Loucy (cell line): ENCODE measurements around the gene LRRC27.

Experiments
- H2AFZ ChIP-seq: fragments of 200-600 bp; sonication (generic); 2 replicates; pipeline ENCODE4 v1.6.0; 2016; ENCODE audit warnings: antibody characterized with exemption, mild to moderate bottlenecking, low read length, moderate library complexity
- H3F3A ChIP-seq: fragments of 200-600 bp; 2 replicates; pipeline ENCODE4 v1.6.0; 2016; ENCODE audit warnings: antibody characterized with exemption, low read depth, mild to moderate bottlenecking
- H3K27me3 ChIP-seq: fragments of 200-600 bp; sonication (generic); 2 replicates; pipeline ENCODE4 v1.6.1; 2014; ENCODE audit warnings: low read length, mild to moderate bottlenecking; ENCODE audit not compliant: insufficient read depth, poor library complexity, severe bottlenecking
- H3K36me3 ChIP-seq: fragments of 200-600 bp; sonication (generic); 2 replicates; pipeline ENCODE4 v1.6.1; 2016; ENCODE audit warnings: low read length; ENCODE audit not compliant: insufficient read depth
- H3K4me1 ChIP-seq: fragments of 200-600 bp; sonication (generic); 2 replicates; pipeline ENCODE4 v1.5.1; 2014; ENCODE audit warnings: low read length, mild to moderate bottlenecking; ENCODE audit not compliant: insufficient read depth, poor library complexity, severe bottlenecking
- H3K4me2 ChIP-seq: fragments of 200-600 bp; sonication (generic); 2 replicates; pipeline ENCODE4 v1.6.0; 2014; ENCODE audit warnings: antibody characterized with exemption, low read length, low read depth, mild to moderate bottlenecking; ENCODE audit not compliant: poor library complexity, severe bottlenecking
- H3K4me3 ChIP-seq: fragments of 200-600 bp; sonication (generic); 2 replicates; pipeline ENCODE4 v1.5.1; 2014; ENCODE audit warnings: low read length, mild to moderate bottlenecking, mixed read lengths; ENCODE audit not compliant: poor library complexity, severe bottlenecking
- H3K79me2 ChIP-seq: fragments of 200-600 bp; sonication (generic); 2 replicates; pipeline ENCODE4 v1.6.1; 2014; ENCODE audit warnings: low read length; ENCODE audit not compliant: insufficient read depth
- H3K9ac ChIP-seq: fragments of 200-600 bp; sonication (generic); 2 replicates; pipeline ENCODE4 v1.6.0; 2014; ENCODE audit warnings: mild to moderate bottlenecking, low read depth, low read length, moderate library complexity; ENCODE audit not compliant: poor library complexity, severe bottlenecking
- H3K9me2 ChIP-seq: fragments of 200-600 bp; sonication (generic); replicated peaks from 2 replicates; pipeline ENCODE4 v1.6.1; 2016; ENCODE audit warnings: low read depth, low read length, mixed read lengths
- H3K9me3 ChIP-seq: fragments of 200-600 bp; sonication (generic); 2 replicates; pipeline ENCODE4 v1.6.1; 2014; ENCODE audit warnings: mild to moderate bottlenecking, antibody characterized with exemption, low read length, low read depth; ENCODE audit not compliant: insufficient read depth
- H4K20me1 ChIP-seq: fragments of 200-600 bp; sonication (generic); 2 replicates; pipeline ENCODE4 v1.6.0; 2014; ENCODE audit warnings: antibody characterized with exemption, low read length, mild to moderate bottlenecking; ENCODE audit not compliant: insufficient read depth, poor library complexity, severe bottlenecking
- CTCF ChIP-seq: fragments of 200-600 bp; sonication (generic); conservative IDR thresholded peaks from 2 replicates; pipeline ENCODE4 v1.5.1; 2014; ENCODE audit warnings: mild to moderate bottlenecking, antibody characterized with exemption, low read length
- EZH2phosphoT487 ChIP-seq: fragments of 200-600 bp; IDR thresholded peaks from 2 replicates; pipeline ENCODE4 v1.6.1; 2018; ENCODE audit warnings: antibody characterized with exemption, mild to moderate bottlenecking, moderate library complexity, borderline replicate concordance

The LRRC27 gene

GRCh38 chr10:132365102-132365501 is 33.1 kb downstream of the LRRC27 start:
- H2AFZ ChIP-seq: no peak overlapping the region
- no peaks in the 10 kb centered on the region for H3K36me3 ChIP-seq
- H3K9me3 ChIP-seq: no peaks in the 10 kb centered on the region
- no peak overlapping the region for H3K4me3 ChIP-seq
- no peak for TF ChIP-seq EZH2phosphoT487
- TF ChIP-seq CTCF: no peak
- H3K79me2 ChIP-seq: no peaks in the 10 kb centered on the region
- no peaks in the 10 kb centered on the region for H3K9me2 ChIP-seq
- H4K20me1 ChIP-seq: no peaks in the 10 kb centered on the region
- H3K27me3 ChIP-seq: no peaks in the 10 kb centered on the region
- no peaks in the 10 kb centered on the region for H3K4me1 ChIP-seq
- no peak overlapping the region for H3K9ac ChIP-seq
- no peak overlapping the region for H3K4me2 ChIP-seq
- no peaks in the 10 kb centered on the region for H3F3A ChIP-seq

GRCh38 chr10:132366006-132366405 is 34.0 kb downstream of the LRRC27 start:
- Histone ChIP-seq H3K4me3 (no peak overlapping the region), H3K4me1 (no peaks in the 10 kb centered on the region), H3K9me3 (no peaks in the 10 kb centered on the region), H3K9me2 (no peaks in the 10 kb centered on the region), H4K20me1 (no peaks in the 10 kb centered on the region), H3F3A (no peaks in the 10 kb centered on the region), H2AFZ (no peak overlapping the region), H3K4me2 (no peak overlapping the region), H3K79me2 (no peaks in the 10 kb centered on the region), H3K27me3 (no peaks in the 10 kb centered on the region), H3K36me3 (no peaks in the 10 kb centered on the region), H3K9ac (no peak overlapping the region)
- TF ChIP-seq CTCF (no peak), EZH2phosphoT487 (no peak)

GRCh38 chr10:132366499-132366898 is 34.5 kb downstream of the LRRC27 start:
- H3K9me2 ChIP-seq: no peaks in the 10 kb centered on the region
- H4K20me1 ChIP-seq: no peaks in the 10 kb centered on the region
- H3K79me2 ChIP-seq: no peaks in the 10 kb centered on the region
- H3K4me3 ChIP-seq: no peak overlapping the region
- no peaks in the 10 kb centered on the region for H3K9me3 ChIP-seq
- no peaks in the 10 kb centered on the region for H3K4me1 ChIP-seq
- H2AFZ ChIP-seq: no peak overlapping the region
- TF ChIP-seq CTCF: no peak
- TF ChIP-seq EZH2phosphoT487: no peak
- no peaks in the 10 kb centered on the region for H3K27me3 ChIP-seq
- H3K36me3 ChIP-seq: no peaks in the 10 kb centered on the region
- no peak overlapping the region for H3K9ac ChIP-seq
- H3K4me2 ChIP-seq: no peak overlapping the region
- H3F3A ChIP-seq: no peaks in the 10 kb centered on the region
